Liver (tissue), 9 donors: ENCODE results near the gene PRKD3. TPM values are rescaled to one million over a fixed set of nuclear protein-coding genes. Genes with fewer than 3 reads are reported as not detected.

Source experiments
- DNase-seq: peaks from one replicate; pipeline ENCODE4 v3.0.0-alpha.2; 2017; ENCODE audit warnings: low spot score
- H3K27ac ChIP-seq, 2 donors: one replicate each; pipeline ENCODE4 v1.7.0; 2013; ENCODE audit warnings: inconsistent platforms in 2 of 2, low read length in 2 of 2, control low read depth in 1 of 2, low read depth in 1 of 2, mild to moderate bottlenecking in 1 of 2
- H3K27me3 ChIP-seq, 4 donors: one replicate each; pipeline versions ENCODE4 v1.6.1 to v1.7.0; 2013; ENCODE audit warnings: low read length in 3 of 4, inconsistent platforms in 1 of 4, mild to moderate bottlenecking in 1 of 4, moderate library complexity in 1 of 4; ENCODE audit not compliant: control insufficient read depth in 4 of 4, insufficient read depth in 4 of 4
- H3K36me3 ChIP-seq, 4 donors: one replicate each; pipeline versions ENCODE4 v1.6.1 to v1.7.0; 2013; ENCODE audit warnings: low read length in 3 of 4, mild to moderate bottlenecking in 3 of 4, low read depth in 1 of 4, moderate library complexity in 1 of 4; ENCODE audit not compliant: control insufficient read depth in 4 of 4, insufficient read depth in 3 of 4
- H3K4me1 ChIP-seq, 4 donors: one replicate each; pipeline versions ENCODE4 v1.6.1 to v1.7.0; 2013; ENCODE audit warnings: low read length in 3 of 4, mild to moderate bottlenecking in 3 of 4, moderate library complexity in 1 of 4; ENCODE audit not compliant: control insufficient read depth in 4 of 4, insufficient read depth in 4 of 4
- H3K4me3 ChIP-seq, 3 donors: one replicate each; pipeline versions ENCODE4 v1.6.1 to v1.7.0; 2013; ENCODE audit warnings: low read length in 3 of 3, control low read depth in 1 of 3, low read depth in 1 of 3, mild to moderate bottlenecking in 1 of 3
- H3K9ac ChIP-seq, 2 donors: one replicate each; pipeline ENCODE4 v1.7.0; 2013; ENCODE audit warnings: low read length in 2 of 2, mild to moderate bottlenecking in 2 of 2, moderate library complexity in 2 of 2, control low read depth in 1 of 2, low read depth in 1 of 2
- H3K9me3 ChIP-seq, 4 donors: one replicate each; pipeline versions ENCODE4 v1.6.1 to v1.7.0; 2013; ENCODE audit warnings: low read length in 3 of 4; ENCODE audit not compliant: control insufficient read depth in 4 of 4
- ATF3 ChIP-seq: IDR thresholded peaks from 2 replicates; pipeline ENCODE4 v1.6.1; 2016; ENCODE audit warnings: antibody characterized with exemption
- CTCF ChIP-seq: fragments of 150-350 bp; IDR thresholded peaks from 2 replicates; pipeline ENCODE4 v1.5.1; 2017; ENCODE audit warnings: improper control_type of control experiment, low read depth, low read length; ENCODE audit not compliant: missing input control
- FOXA1 ChIP-seq: IDR thresholded peaks from 2 replicates; pipeline ENCODE4 v1.6.1; 2016; ENCODE audit warnings: antibody characterized with exemption
- FOXA2 ChIP-seq: IDR thresholded peaks from 2 replicates; pipeline ENCODE4 v1.6.1; 2016; ENCODE audit warnings: antibody characterized with exemption
- GABPA ChIP-seq, 2 donors: IDR thresholded peaks in 1 of 2; conservative IDR thresholded peaks in 1 of 2; 2 replicates each; pipeline ENCODE4 v1.6.1; 2016; ENCODE audit warnings: antibody characterized with exemption in 2 of 2, mild to moderate bottlenecking in 1 of 2, moderate library complexity in 1 of 2
- HNF4A ChIP-seq, 2 donors: conservative IDR thresholded peaks; 2 replicates each; pipeline ENCODE4 v1.6.1; 2016; ENCODE audit warnings: antibody characterized with exemption in 2 of 2, mild to moderate bottlenecking in 2 of 2
- HNF4G ChIP-seq: IDR thresholded peaks from 2 replicates; pipeline ENCODE4 v1.6.1; 2016; ENCODE audit warnings: antibody characterized with exemption
- JUND ChIP-seq, 2 donors: IDR thresholded peaks; 2 replicates each; pipeline ENCODE4 v1.6.1; 2016; ENCODE audit warnings: antibody characterized with exemption in 2 of 2
- NR2F2 ChIP-seq: IDR thresholded peaks from 2 replicates; pipeline ENCODE4 v1.6.1; 2016; ENCODE audit warnings: antibody characterized with exemption
- RAD21 ChIP-seq, 2 donors: IDR thresholded peaks; 2 replicates each; pipeline ENCODE4 v1.6.1; 2016; ENCODE audit warnings: antibody characterized with exemption in 2 of 2, mild to moderate bottlenecking in 2 of 2
- REST ChIP-seq: IDR thresholded peaks from 2 replicates; pipeline ENCODE4 v1.6.1; 2016; ENCODE audit warnings: antibody characterized with exemption, mild to moderate bottlenecking
- RXRA ChIP-seq, 2 donors: IDR thresholded peaks; 2 replicates each; pipeline ENCODE4 v1.6.1; 2017 to 2018; ENCODE audit warnings: antibody characterized with exemption in 2 of 2, mild to moderate bottlenecking in 1 of 2
- SP1 ChIP-seq: IDR thresholded peaks from 2 replicates; pipeline ENCODE4 v1.6.1; 2018; ENCODE audit warnings: antibody characterized with exemption, mild to moderate bottlenecking
- TAF1 ChIP-seq: conservative IDR thresholded peaks from 2 replicates; pipeline ENCODE4 v1.6.1; 2016; ENCODE audit warnings: antibody characterized with exemption, mild to moderate bottlenecking
- YY1 ChIP-seq: IDR thresholded peaks from 2 replicates; pipeline ENCODE4 v1.6.1; 2016; ENCODE audit warnings: antibody characterized with exemption, mild to moderate bottlenecking
- ZBTB33 ChIP-seq: IDR thresholded peaks from 2 replicates; pipeline ENCODE4 v1.6.1; 2016; ENCODE audit warnings: antibody characterized with exemption
- WGBS: extraction: QIAGEN DNeasy Blood & Tissue Kit; methylation state at CpG from one replicate; pipeline ENCODE4 v1.1.7; 2013; 5-methylcytosine and 5-hydroxymethylcytosine counted together
- polyA plus RNA-seq, 2 donors: library from polyadenylated mRNA; stranded (reverse) in 1 of 2; unstranded in 1 of 2; fragments of 200-250 nt in 1 of 2; fragments of >200 nt in 1 of 2; fragmentation: Nextera tagmentation in 1 of 2; extraction: Ambion mirVana in 1 of 2; gene quantifications; one replicate each; pipeline versions ENCODE4 v1.2.1 to v1.2.3, GENCODE V29; 2013 to 2015
- total RNA-seq, 2 donors: library from RNA; depleted of rRNA; stranded (reverse); fragments of >200 nt; gene quantifications; one replicate each; pipeline ENCODE4 v1.2.3, GENCODE V29; 2014
- donor health status: healthy.
- donor health status: healthy.
- donor health status: healthy.
- donor health status: healthy.
- donor health status: healthy.

PRKD3 gene
- 10 to 100 TPM in 1 of 2 donors, 1 to 10 TPM in 1; 10.0 to 19.7 TPM for total RNA-seq
- 1 to 10 TPM; 4.4 to 6.2 TPM for polyA plus RNA-seq

GRCh38 chr2:37324786-37325624 lies at the start of gene PRKD3:
TSS of gene PRKD3 (minus strand) at chr2:37324833. CDS start at chr2:37316524, 8,309 bp downstream.
- peak within 1 kb of the TSS; percentile 76 to 95 for H3K9ac ChIP-seq
- H3K4me3 ChIP-seq: peak within 1 kb of the TSS; percentile 93 to 99 (median 94)
- H3K27ac ChIP-seq: peak within 1 kb of the TSS; percentile 97
- peak; percentile 70 for DNase-seq
- under 1% methylated on average over 79 of the region's 79 CpGs for WGBS
- TF ChIP-seq FOXA1 (no peak), SP1 (peak; percentile 40), HNF4G (no peak), ZBTB33 (no peak), FOXA2 (no peak), JUND (IDR thresholded peaks at IDR 0.05) (no peak), YY1 (peak; percentile 39), HNF4A (conservative IDR thresholded peaks at IDR 0.05) (peak in 1 of 2 donors; percentile 8), REST (no peak), ATF3 (no peak)
- peaks cover 2 to 22% (median 9%) of the 10 kb centered on the region in 4 donors for H3K4me1 ChIP-seq
- H3K9me3 ChIP-seq: no peaks in the 10 kb centered on the region
- no peaks in the 10 kb centered on the region for H3K27me3 ChIP-seq
- no peaks in the 10 kb centered on the region for H3K36me3 ChIP-seq

- DNase-seq: no peak
- H3K9ac ChIP-seq: no peak overlapping the region
- no peak overlapping the region for H3K27ac ChIP-seq
- no peaks in the 10 kb centered on the region for H3K9me3 ChIP-seq
- no peaks in the 10 kb centered on the region for H3K36me3 ChIP-seq
- no peaks in the 10 kb centered on the region for H3K27me3 ChIP-seq
- H3K4me1 ChIP-seq: no peaks in the 10 kb centered on the region
- H3K4me3 ChIP-seq: no peak overlapping the region
- no peak for TF ChIP-seq SP1
- no peak for TF ChIP-seq HNF4G
- TF ChIP-seq FOXA2: no peak
- TF ChIP-seq ZBTB33: no peak
- no peak for TF ChIP-seq RAD21 (IDR thresholded peaks at IDR 0.05)
- TF ChIP-seq HNF4A (conservative IDR thresholded peaks at IDR 0.05): no peak
- TF ChIP-seq YY1: no peak
- no peak for TF ChIP-seq CTCF
- no peak for TF ChIP-seq TAF1
- TF ChIP-seq NR2F2: no peak
- TF ChIP-seq REST: no peak
- no peak for TF ChIP-seq ATF3
- TF ChIP-seq GABPA (IDR thresholded peaks at IDR 0.05 in 1 of 2, conservative IDR thresholded peaks at IDR 0.05 in 1 of 2): no peak
- no peak for TF ChIP-seq FOXA1
- no peak for TF ChIP-seq JUND (IDR thresholded peaks at IDR 0.05)
- no peak for TF ChIP-seq RXRA (IDR thresholded peaks at IDR 0.05)
These were observed 47.4 kb upstream of the PRKD3 start for GRCh38 chr2:37372000-37372399.
